Ecto neural progenitor cell (in vitro differentiated cells): ENCODE measurements around the gene HOXD8.

ENCODE experiments used
- DNase-seq: peaks from one replicate; pipeline ENCODE4 v3.0.0-alpha.2; 2018; ENCODE audit warnings: low spot score

Gene HOXD8

GRCh38 chr2:176103742-176104315 lies 25.7 kb upstream of the HOXD8 start:
- DNase-seq = no peak

- DNase-seq = no peak
These were observed 25.0 kb upstream of the HOXD8 start for GRCh38 chr2:176104316-176105077.

- no peak for DNase-seq
These were observed 24.3 kb upstream of the HOXD8 start for GRCh38 chr2:176105078-176105729.

- no peak for DNase-seq
These were observed 23.6 kb upstream of the HOXD8 start for GRCh38 chr2:176105730-176106580.

GRCh38 chr2:176106581-176107539 lies 22.6 kb upstream of the HOXD8 start, which contains the start of gene HOXD11:
HOXD11 (plus strand) TSS chr2:176107280; CDS start chr2:176107356, 76 bp downstream.
- no peak for DNase-seq

GRCh38 chr2:176107731-176108181 lies 21.7 kb upstream of the HOXD8 start:
- no peak for DNase-seq

- no peak for DNase-seq
These were observed 20.2 kb upstream of the HOXD8 start for GRCh38 chr2:176109192-176109901.

GRCh38 chr2:176109946-176110345 lies 19.6 kb upstream of the HOXD8 start:
- no peak for DNase-seq

GRCh38 chr2:176110415-176111308 lies 18.8 kb upstream of the HOXD8 start:
- DNase-seq = no peak

GRCh38 chr2:176111309-176111663 lies 18.2 kb upstream of the HOXD8 start:
- DNase-seq = peak; percentile 82

- no peak for DNase-seq
These were observed 17.6 kb upstream of the HOXD8 start for GRCh38 chr2:176111846-176112374.

GRCh38 chr2:176112375-176113302 lies 16.9 kb upstream of the HOXD8 start:
- DNase-seq = no peak

GRCh38 chr2:176114120-176114929 lies 15.2 kb upstream of the HOXD8 start:
- DNase-seq = no peak

- DNase-seq = no peak
These were observed 14.4 kb upstream of the HOXD8 start for GRCh38 chr2:176114930-176115625.

- peak; percentile 70 for DNase-seq
These were observed 13.4 kb upstream of the HOXD8 start, which contains the start of gene HOXD10 for GRCh38 chr2:176115883-176116813. HOXD10 (plus strand) TSS chr2:176116778; CDS start chr2:176116834, 56 bp downstream.
